GM23248 (cell line): ENCODE results near the gene DENND1A.

Experiments
- EZH2 ChIP-seq: fragments of 200-600 bp; sonication (generic); IDR thresholded peaks from 2 replicates; pipeline ENCODE4 v1.6.1; 2018; ENCODE audit warnings: antibody characterized with exemption, mild to moderate bottlenecking; ENCODE audit not compliant: insufficient read depth, poor library complexity, severe bottlenecking
- EZH2phosphoT487 ChIP-seq: fragments of 200-600 bp; sonication (generic); IDR thresholded peaks from 2 replicates; pipeline ENCODE4 v1.6.1; 2018; ENCODE audit warnings: antibody characterized with exemption, moderate library complexity, mild to moderate bottlenecking, low read depth; ENCODE audit not compliant: insufficient read depth

DNA sequence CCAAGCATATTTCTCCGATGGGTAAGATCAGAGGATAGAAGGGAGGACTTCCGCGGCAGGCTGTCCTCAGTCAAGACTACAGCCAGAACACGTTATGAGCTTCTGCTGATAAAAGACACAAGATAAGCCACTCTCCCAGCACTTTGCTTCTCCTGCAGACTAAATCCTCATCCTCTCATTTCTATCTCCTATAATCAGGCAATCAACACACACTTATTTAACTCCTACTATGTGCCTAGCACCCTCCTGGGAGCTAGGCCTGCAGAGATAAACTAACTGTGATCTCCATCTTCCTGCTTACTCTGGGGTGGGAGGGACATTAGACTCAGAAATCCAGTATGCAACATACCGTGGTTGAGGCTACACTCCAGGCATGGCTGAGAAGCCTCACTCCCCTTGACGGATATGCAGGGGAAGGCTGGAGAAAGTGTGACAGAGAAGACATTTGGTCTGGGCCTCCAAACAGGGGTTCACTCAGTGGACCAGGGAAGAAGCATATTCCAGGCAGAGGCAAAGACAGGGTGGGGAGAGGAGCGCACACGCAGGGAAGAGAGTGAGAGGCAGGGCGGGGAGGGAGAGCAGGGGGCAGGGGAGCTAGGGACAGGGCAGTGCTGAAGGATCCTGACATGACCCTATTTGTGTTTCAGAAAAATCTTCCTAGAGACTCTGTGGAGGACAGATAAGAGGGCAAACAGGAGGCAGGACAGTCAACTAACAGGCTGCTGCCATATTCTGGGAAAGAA lies 274.1 kb downstream of the DENND1A start:
- TF ChIP-seq EZH2 (no peak), EZH2phosphoT487 (no peak)
